Adrenal gland (tissue), 5 donors: Measurements from ENCODE around the gene TSSK3.

ENCODE experiments used
- CTCF ChIP-seq, 6 experiments: fragments of 450-650 bp in 4 of 6; fragments of 200-600 bp in 2 of 6; sonication (generic) in 1 of 6; IDR thresholded peaks; 1 replicate in 5 of 6; 2 replicates in 1 of 6; pipeline versions ENCODE4 v1.5.1 to v1.8.0; 2016 to 2021; ENCODE audit warnings: antibody characterized with exemption in 6 of 6, mild to moderate bottlenecking in 2 of 6, moderate library complexity in 1 of 6
- POLR2A ChIP-seq, 2 donors: fragments of 450-650 bp; IDR thresholded peaks; one replicate each; pipeline ENCODE4 v1.6.1; 2017; ENCODE audit warnings: antibody characterized with exemption in 2 of 2, mild to moderate bottlenecking in 2 of 2, moderate library complexity in 1 of 2
- donor health status: DM: no; HTN: no; CAD: no.

GRCh38 chr1:32362474-32363313 lies at the start of gene TSSK3, which contains the start of gene FAM229A:
- no peak for TF ChIP-seq POLR2A (IDR thresholded peaks at IDR 0.05)
- TF ChIP-seq CTCF (IDR thresholded peaks at IDR 0.05), result no peak
